Thyroid gland (tissue), 4 donors: ENCODE data around the gene FGGY.

Experiments
- POLR2A ChIP-seq, 2 donors: fragments of 450-650 bp; IDR thresholded peaks; one replicate each; pipeline ENCODE4 v1.6.1; 2017; ENCODE audit warnings: antibody characterized with exemption in 2 of 2, mild to moderate bottlenecking in 2 of 2, moderate library complexity in 1 of 2
- TF ChIP-seq, protein P1 (sequence below), 6 experiments: fragments of 200-600 bp in 3 of 6; fragments of 450-650 bp in 3 of 6; sonication (generic) in 3 of 6; IDR thresholded peaks; one replicate each; pipeline ENCODE4 v1.5.1; 2016 to 2019; ENCODE audit warnings: antibody characterized with exemption in 6 of 6, mild to moderate bottlenecking in 2 of 6, inconsistent platforms in 1 of 6, moderate library complexity in 1 of 6

DNA sequence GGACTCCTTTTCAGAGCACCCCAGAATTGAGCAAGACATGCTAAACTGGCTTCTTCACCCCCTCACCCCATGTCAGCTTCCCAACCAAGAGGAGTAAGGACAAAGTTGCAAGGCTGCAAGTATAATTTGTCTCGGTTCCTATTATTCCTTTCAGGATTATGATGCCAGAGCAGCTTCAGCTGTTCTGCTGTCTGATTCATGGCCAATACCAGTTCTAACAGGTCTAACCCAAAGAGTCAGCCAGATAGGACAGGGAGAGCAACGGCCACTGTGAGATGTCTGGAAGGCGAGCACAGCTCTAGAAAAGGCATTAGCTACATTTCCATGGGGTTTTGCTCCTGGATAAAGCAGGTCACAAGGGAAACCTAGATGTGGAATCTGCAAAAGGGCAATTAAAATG, 464.5 kb downstream of the FGGY start:
- TF ChIP-seq POLR2A (IDR thresholded peaks at IDR 0.05): no peak
- TF ChIP-seq, protein P1, sequence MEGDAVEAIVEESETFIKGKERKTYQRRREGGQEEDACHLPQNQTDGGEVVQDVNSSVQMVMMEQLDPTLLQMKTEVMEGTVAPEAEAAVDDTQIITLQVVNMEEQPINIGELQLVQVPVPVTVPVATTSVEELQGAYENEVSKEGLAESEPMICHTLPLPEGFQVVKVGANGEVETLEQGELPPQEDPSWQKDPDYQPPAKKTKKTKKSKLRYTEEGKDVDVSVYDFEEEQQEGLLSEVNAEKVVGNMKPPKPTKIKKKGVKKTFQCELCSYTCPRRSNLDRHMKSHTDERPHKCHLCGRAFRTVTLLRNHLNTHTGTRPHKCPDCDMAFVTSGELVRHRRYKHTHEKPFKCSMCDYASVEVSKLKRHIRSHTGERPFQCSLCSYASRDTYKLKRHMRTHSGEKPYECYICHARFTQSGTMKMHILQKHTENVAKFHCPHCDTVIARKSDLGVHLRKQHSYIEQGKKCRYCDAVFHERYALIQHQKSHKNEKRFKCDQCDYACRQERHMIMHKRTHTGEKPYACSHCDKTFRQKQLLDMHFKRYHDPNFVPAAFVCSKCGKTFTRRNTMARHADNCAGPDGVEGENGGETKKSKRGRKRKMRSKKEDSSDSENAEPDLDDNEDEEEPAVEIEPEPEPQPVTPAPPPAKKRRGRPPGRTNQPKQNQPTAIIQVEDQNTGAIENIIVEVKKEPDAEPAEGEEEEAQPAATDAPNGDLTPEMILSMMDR (IDR thresholded peaks at IDR 0.05): no peak
